Breast epithelium (tissue), 3 donors: ENCODE measurements around the gene KAT6B.

Source experiments
- CTCF ChIP-seq, 3 donors: fragments of 450-650 bp; IDR thresholded peaks; one replicate each; pipeline ENCODE4 v1.5.1; 2016 to 2017; ENCODE audit warnings: antibody characterized with exemption in 3 of 3, mild to moderate bottlenecking in 3 of 3, moderate library complexity in 3 of 3
- POLR2A ChIP-seq: fragments of 450-650 bp; IDR thresholded peaks from one replicate; pipeline ENCODE4 v1.6.1; 2016; ENCODE audit warnings: antibody characterized with exemption, mild to moderate bottlenecking, moderate library complexity
- POLR2AphosphoS5 ChIP-seq, 3 donors: sonication (generic); formaldehyde crosslinking; IDR thresholded peaks; one replicate each; pipeline ENCODE4 v1.6.1; 2017; ENCODE audit warnings: antibody characterized with exemption in 3 of 3

GRCh38 chr10:74824900-74825370, 1.5 kb upstream of the KAT6B start:
- no peak for TF ChIP-seq CTCF (IDR thresholded peaks at IDR 0.05)
- TF ChIP-seq POLR2A = no peak
- no peak for TF ChIP-seq POLR2AphosphoS5 (IDR thresholded peaks at IDR 0.05)
